ENCODE results near the gene SCRT2. TPM values are rescaled to one million over a fixed set of nuclear protein-coding genes. Genes with fewer than 3 reads are reported as not detected.

The SCRT2 gene
- total RNA-seq, 1 experiment from 2014 or later = not detected

DNA sequence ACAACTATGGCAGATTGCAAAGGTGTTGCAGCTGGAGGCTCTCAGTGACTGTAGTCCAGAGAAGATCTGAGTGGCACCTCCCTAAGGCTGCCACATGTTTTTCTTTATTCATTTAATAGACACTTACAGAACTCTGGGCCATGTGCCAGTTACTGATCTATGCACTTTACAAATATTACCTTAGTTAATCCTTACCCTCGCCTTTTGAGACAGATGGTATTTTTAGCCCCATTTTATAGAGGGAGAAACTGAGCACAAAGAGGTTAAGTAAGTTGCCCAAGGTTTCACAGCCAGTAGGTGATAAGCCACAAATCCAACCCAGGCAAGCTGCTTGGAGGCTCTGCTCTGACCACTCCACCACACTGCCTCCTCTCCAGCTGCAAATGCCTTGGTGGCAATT lies 6.5 kb upstream of the SCRT2 start:
- no peak overlapping the region for H2BK5ac ChIP-seq (ENCODE audit: insufficient read length, low read length)
- Mint-ChIP-seq H3K36me3 (ENCODE audit: insufficient read depth in 1 of 3, low read depth in 3 of 3) (no peaks in the 10 kb centered on the region), H3K27ac (no peak overlapping the region), H3K9me3 (no peaks in the 10 kb centered on the region), H3K4me1 (peaks cover 0 to 5% of the 10 kb centered on the region in 2 experiments; a peak in 1 of 4 replicates), H3K4me3 (no peak overlapping the region), H3K27me3 (ENCODE audit: low read depth) (peaks cover 30% of the 10 kb centered on the region)
- H3K4me1 ChIP-seq (ENCODE audit: insufficient read depth, low read length) = no peaks in the 10 kb centered on the region
- H3K14ac ChIP-seq (ENCODE audit: insufficient read depth, low read length) = no peak overlapping the region
- H3K79me1 ChIP-seq (ENCODE audit: insufficient read depth, low read depth, low read length, poor library complexity, severe bottlenecking) = no peaks in the 10 kb centered on the region
- H3K79me2 ChIP-seq (ENCODE audit: insufficient read depth, low read length) = no peaks in the 10 kb centered on the region
- no peak overlapping the region for H2BK120ac ChIP-seq (ENCODE audit: low read depth, low read length, poor library complexity, severe bottlenecking)
- no peak overlapping the region for H2AK5ac ChIP-seq (ENCODE audit: insufficient read length, low read length)
- no peak overlapping the region for H3K56ac ChIP-seq (ENCODE audit: insufficient read length, low read depth, low read length)
- H2AFZ ChIP-seq (ENCODE audit: low read length) = no peak overlapping the region
- no peak for DNase-seq
- no peak overlapping the region for H3K27ac ChIP-seq (ENCODE audit: insufficient read length, low read depth, low read length)
- no peaks in the 10 kb centered on the region for H4K20me1 ChIP-seq (ENCODE audit: control insufficient read depth, insufficient read depth, insufficient read length)
- H3K23ac ChIP-seq (ENCODE audit: insufficient read length, low read depth, low read length) = no peak overlapping the region
- TF ChIP-seq CTCF (conservative IDR thresholded peaks at IDR 0.05) = no peak
- H4K5ac ChIP-seq (ENCODE audit: insufficient read length, low read depth, low read length) = no peak overlapping the region
- no peaks in the 10 kb centered on the region for H3K9me3 ChIP-seq (ENCODE audit: control insufficient read depth, low read depth, low read length)
- no peak overlapping the region for H3K4ac ChIP-seq (ENCODE audit: low read depth, low read length)
- H3K23me2 ChIP-seq (ENCODE audit: insufficient read length, low read depth, low read length, poor library complexity, severe bottlenecking) = no peaks in the 10 kb centered on the region
- no CpG with 5 or more reads among the region's 1 CpG for WGBS (ENCODE audit: extremely low coverage, insufficient read length, low lambda C conversion rate)
- H2BK12ac ChIP-seq (ENCODE audit: insufficient read length, low read depth, low read length) = no peak overlapping the region
- no peak overlapping the region for H3K18ac ChIP-seq (ENCODE audit: insufficient read length, low read depth, low read length)
- H3K27me3 ChIP-seq (ENCODE audit: insufficient read depth, low read length) = 0 out of 2 replicates have a peak, but pooled peaks cover 2% of the 10 kb centered on the region
- no peak overlapping the region for H3K4me2 ChIP-seq (ENCODE audit: insufficient read depth, insufficient read length, low read length)
- H4K91ac ChIP-seq (ENCODE audit: insufficient read length, low read depth, low read length) = no peak overlapping the region
- no peak overlapping the region for H2BK15ac ChIP-seq (ENCODE audit: low read depth, low read length)
- H3T11ph ChIP-seq (ENCODE audit: low read length) = no peak overlapping the region
- no peak overlapping the region for H2BK20ac ChIP-seq (ENCODE audit: low read depth, low read length, poor library complexity, severe bottlenecking)
- H4K8ac ChIP-seq (replicated peaks; ENCODE audit: insufficient read length, low read depth, low read length) = no peak overlapping the region
- H3K9ac ChIP-seq (ENCODE audit: extremely low read depth, insufficient read length, low read length) = no peak overlapping the region

All from H9 (cell line).